Measurements from ENCODE around the gene MATCAP1.

Gene MATCAP1

DNA sequence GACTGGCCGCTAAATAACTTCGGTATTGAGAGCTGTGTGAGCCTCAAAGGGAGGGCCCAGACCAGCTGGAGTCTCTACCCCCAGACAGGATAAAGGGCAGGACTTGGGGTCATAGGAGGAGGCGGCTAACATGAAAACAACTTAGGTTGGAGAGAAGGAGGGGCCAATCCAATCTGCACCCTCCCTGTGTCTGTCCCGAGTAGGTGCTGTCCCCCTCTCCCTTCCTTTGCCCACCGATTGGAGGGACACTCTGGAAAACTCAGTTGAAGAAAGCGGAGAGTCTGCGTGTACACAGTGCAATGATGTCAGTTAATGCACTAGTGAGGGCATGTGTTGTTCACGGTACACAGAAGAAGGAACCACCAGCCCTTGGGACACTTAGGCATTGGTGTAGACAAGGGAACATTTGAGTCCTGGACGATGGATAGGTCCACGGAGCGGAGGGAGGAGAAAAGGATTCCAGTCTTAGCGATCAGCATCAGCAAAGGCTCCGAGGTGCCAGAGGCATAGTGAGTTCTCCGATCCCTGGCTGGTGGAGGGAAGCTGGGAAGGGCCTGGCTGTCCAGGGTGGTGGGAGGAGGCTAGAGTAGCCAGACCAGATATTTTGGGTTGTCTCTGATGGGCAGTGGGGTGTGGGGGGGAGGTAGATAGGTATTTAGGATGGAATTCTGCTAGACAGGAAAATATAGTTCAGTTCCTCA lies 12.7 kb downstream of the MATCAP1 start:
- DNase-seq, result no peak

DNA sequence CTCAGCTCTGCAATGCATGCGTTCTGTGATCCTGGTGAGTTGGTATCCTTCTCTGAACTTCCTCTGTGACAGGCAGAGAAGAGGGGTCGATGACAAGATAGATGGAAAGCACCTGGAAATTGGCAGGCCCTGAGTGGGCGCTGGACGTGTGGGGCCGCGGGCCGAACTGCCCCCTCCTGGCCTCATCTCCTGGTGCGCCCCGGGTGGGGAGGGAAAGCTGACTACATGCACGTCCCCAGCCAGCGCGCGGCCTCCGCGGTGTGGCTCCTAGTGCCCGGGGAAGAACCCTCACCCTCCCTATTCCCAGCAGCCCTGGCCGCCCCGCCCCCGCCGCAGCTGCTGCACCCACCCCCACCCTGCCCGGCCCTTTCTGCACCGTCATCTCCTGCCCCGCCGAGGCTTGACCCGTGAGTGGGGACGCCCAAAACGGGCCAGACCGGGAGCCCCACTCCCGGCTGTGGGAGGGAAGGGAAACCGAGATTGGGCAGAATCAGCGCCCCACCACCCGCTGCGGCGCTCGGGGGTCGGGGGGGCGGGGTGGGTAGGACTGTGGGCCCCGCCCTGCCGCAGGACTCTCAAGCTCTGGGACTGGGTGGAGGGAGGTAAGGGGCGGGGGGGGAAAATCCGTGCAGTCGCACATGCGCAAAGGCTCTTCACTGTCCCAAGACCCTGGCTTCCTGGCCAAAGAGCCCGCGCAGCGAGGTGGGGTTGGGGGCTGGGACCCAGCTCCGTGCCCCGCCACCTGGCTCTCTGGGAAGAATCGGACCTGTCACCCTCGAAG lies 13.4 kb downstream of the MATCAP1 start, which contains the start of gene NOL3:
Gene NOL3, plus strand, starts transcription at position 371 of the 781 bp plus-strand sequence.
- DNase-seq, result peak; percentile 41

GRCh38 chr16:67169642-67170167 lies 14.1 kb downstream of the MATCAP1 start:
- DNase-seq, result no peak

- DNase-seq, result no peak
These were observed 14.7 kb downstream of the MATCAP1 start for GRCh38 chr16:67169011-67169451.

DNA sequence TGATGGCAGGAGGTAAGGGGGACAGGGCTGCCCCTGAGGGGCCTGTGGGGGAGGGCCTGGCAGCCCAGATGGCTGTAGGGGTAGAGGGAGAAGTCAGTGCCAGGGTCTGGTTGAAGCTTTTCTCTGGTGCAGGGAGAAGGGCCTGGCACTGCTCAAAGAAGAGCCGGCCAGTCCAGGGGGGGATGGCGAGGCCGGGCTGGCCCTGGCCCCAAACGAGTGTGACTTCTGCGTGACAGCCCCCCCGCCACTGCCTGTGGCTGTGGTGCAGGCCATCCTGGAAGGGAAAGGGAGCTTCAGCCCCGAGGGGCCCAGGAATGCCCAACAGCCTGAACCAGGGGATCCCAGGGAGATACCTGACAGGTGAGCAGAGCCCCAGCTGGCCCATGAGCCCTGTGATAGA lies 16.2 kb downstream of the MATCAP1 start:
- no peak for DNase-seq

- DNase-seq, result no peak
These were observed 17.1 kb downstream of the MATCAP1 start for GRCh38 chr16:67166598-67167168.

GRCh38 chr16:67166110-67166547 lies 17.6 kb downstream of the MATCAP1 start:
- no peak for DNase-seq

GRCh38 chr16:67165121-67166078 lies 18.4 kb downstream of the MATCAP1 start:
- no peak for DNase-seq

GRCh38 chr16:67164599-67165061 lies 19.1 kb downstream of the MATCAP1 start, which contains the start of gene HSF4:
Gene HSF4 (plus strand): TSS chr16:67164745. CDS start chr16:67164812, 67 bp downstream.
- DNase-seq, result no peak

- DNase-seq, result no peak
These were observed 19.7 kb downstream of the MATCAP1 start for GRCh38 chr16:67163999-67164558.

DNA sequence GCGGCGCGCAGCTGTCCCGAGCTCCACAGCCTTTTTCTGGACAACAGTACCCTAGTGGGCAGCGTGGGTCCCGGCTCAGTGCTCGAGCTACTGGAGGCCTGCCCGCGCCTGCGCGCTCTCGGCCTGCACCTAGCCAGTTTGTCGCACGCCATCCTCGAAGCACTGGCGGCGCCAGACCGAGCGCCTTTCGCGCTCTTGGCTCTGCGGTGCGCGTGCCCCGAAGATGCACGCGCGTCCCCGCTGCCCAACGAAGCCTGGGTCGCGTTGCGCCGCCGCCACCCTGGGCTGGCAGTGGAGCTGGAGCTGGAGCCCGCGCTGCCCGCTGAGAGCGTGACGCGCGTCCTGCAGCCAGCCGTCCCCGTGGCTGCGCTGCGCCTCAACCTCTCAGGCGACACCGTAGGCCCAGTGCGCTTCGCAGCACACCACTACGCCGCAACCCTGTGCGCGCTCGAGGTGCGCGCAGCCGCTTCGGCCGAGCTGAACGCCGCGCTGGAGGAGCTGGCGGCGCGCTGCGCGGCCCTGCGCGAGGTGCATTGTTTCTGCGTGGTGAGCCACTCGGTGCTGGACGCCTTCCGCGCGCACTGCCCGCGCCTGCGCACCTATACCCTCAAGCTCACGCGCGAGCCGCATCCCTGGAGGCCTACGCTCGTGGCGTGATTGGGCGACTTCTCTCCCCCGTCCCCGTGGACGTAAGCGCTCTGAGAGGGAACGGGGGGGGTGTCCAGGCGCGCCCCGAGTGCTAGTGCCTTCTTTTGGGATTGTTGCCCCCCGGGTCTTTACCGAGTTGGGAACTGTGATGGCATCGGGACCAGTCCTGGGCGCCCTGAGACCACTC lies 20.4 kb downstream of the MATCAP1 start:
- peak; percentile 90 for DNase-seq

DNA sequence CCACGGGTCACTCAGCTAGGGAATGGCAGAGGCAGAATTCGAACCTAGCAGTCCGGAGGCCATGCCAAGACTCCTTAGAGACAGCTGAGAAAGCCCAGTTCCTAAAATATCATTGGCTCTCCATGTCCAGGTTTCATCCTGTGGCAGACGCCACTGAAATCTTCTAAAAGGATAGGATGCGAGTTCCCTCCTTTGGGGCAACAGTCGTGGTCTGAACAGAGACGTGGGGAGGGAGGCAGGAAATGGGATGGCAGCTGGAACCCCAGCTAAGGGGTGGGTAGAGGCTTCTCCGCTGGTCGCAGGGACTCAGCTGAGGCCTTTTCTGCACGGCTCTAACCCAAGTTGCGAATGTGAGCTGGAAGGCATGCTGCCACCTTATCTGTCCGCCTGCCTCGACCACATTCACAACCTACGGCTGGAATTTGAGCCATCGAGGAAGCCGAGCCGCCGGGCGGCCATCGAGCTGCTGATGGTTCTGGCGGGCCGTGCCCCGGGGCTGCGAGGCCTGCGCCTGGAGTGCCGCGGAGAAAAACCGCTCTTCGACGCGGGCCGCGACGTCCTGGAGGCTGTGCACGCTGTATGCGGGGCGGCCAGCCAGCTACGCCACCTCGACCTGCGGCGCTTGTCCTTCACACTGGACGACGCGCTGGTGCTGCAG lies 21.1 kb downstream of the MATCAP1 start:
- no peak for DNase-seq

DNA sequence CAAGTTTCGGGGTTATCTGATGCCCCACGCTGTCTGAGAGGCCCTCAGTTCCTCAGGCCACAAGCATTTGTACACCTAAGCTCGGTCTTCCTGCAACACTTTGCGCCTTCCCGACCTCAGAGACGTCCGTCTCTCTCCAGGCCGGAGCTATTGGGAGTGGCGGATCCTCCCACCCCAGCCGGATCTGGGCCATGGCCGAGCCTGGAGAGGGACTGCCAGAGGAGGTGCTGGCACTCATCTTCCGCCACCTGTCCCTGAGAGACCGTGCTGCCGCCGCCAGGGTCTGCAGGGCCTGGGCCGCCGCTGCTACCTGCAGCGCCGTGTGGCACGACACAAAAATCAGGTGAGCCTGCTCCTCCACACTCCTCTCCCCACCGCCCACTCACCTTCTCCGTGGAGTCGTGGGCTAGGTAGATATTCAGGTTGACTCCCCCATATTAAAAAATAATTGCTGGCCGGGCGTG lies 22.1 kb downstream of the MATCAP1 start:
- no peak for DNase-seq

DNA sequence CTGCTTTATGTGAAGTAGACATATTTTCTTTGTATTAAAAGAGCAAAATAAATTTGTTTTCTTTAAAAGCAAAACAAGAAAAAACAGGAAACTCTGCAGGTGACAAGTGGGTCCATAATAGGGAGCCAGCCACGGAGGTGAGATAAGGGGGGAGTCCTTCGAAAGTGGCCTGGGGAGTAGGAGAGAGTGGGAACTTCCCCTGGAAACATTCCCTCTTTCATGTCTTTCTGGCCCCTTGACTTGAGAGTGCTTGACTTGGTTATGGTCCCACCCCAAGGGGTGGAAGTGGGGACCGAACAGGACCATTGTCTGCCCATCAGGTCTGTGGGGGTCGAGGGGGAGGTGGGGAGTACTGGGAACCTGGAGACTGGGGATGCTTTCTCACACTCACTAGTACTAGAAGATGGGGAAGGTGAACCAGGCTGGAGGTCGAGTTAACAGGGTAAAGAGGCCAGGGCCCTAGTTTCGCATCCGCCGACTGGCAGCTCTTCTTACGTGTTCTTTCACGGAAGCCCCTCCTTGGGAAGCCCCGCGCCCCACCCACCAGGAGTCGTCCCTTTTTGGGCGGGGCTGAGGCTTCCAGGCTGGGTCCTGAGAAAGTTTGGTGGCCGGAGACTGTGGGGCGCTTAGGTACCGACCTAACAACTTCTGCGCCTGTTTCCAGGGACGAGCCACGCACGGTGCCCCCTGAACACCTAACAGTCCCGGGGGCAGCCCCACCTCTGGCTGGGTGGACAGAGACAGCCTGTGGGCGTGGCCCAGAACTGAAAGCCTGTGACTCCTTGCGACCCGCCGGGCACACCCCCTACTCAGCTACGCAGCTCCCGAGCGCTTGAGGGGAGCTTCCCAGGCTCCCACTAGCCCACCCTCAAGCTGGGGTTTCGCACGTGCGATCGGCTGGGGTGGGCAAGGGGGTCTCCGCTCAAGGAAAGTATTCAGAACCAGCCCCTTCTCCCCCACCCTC lies 24.8 kb downstream of the MATCAP1 start:
- no peak for DNase-seq

- DNase-seq, result no peak
These were observed 25.7 kb downstream of the MATCAP1 start for GRCh38 chr16:67157892-67158635.

DNA sequence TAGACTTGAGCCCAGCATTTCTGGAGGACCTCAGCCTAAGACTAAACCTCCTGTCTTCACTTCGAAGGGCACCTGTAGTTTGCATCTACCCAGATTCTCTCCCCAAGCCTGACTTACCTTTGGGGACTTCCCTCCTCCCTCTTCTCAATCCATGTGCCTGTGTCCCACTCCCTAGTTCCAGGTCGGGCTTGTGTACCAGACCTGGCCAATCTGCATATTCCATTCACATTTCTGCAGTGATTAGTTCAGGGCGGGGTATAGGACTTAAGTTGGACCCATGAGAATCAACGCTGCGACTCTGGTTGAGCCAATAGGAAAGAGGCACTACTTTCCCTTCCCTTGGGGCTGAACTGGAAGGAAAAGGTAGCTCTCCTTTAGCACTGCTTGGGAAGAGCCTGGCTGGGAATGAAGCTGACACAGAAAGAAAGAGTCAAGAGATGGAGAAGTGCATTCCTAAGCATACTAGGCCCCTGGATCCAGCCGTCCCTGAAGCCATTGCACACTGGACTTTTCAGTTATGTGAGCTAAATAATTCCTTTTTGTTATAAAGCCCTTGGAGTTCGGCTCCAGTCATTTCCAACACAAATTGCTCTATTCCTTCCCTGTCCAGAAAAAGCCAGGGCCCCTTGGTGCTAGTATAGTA lies 26.5 kb downstream of the MATCAP1 start:
- DNase-seq, result no peak

DNA sequence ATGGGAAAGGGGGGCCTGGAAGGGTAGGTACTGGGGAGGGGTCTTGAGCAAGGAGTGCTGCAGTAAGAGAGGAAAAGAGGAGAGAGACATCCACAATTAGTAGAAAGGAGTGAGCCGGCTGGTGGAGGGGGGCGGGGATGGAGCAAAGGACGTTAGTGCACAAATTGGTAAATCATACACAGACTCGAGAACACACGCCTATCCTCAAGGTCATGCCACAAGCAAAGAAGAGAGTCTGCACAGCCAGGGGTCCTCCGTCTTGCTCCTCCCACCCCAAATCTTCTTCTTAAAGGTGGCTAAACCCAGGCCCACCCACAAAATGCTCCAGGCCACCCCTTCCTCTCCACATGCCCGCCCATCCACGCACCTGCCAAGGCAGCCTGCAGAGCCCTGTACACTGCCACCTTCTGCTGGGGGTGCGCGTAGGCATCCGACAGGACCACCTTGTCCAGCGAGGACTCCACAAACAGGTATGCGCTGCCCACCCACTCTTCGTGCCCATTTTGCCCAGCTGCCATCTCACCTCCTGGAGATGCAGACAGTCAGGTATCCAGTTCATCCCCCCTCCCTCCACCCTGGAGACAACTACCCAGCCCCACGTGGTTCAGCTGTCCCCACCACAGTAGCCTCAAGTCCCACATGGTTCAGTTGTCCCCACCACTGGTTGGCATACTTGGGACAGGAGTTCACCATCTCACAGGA lies 27.5 kb downstream of the MATCAP1 start:
- no peak for DNase-seq
